Stimulated activated CD8-positive, alpha-beta memory T cell treated with anti-CD3 and anti-CD28 coated beads, Interleukin-7, amount 100 ng/mL, for 48 hours (primary cell): Measurements from ENCODE around the gene PTPRN2.
"Not testable (repeated sequence)": the region's sequence is repeated elsewhere in the genome, so short reads cannot be mapped to it uniquely, and the experiment has no call there.

Source experiments
- DNase-seq, 2 donors: peaks; one replicate each; pipeline ENCODE4 v3.0.0-alpha.2; 2020; ENCODE audit warnings: low read depth in 1 of 2; ENCODE audit errors: extremely low read depth in 1 of 2

PTPRN2 gene

DNA sequence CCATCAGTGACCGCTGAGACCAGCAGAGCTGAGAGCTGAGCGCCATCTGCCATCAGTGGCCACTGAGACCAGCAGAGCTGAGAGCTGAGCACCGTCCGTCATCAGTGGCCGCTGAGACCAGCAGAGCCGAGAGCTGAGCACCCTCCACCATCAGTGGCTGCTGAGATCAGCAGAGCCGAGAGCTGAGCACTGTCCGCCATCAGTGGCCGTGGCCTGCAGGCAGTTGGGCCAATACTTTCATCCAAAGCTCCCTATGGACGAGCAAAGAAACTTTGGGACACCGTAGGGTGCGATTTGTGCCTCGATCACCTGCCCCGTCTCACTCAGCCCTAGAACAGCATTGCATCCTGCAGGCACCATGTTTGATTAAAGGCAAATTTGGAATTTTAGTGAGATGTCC is 985.0 kb downstream of the PTPRN2 start:
- DNase-seq: no peak

DNA sequence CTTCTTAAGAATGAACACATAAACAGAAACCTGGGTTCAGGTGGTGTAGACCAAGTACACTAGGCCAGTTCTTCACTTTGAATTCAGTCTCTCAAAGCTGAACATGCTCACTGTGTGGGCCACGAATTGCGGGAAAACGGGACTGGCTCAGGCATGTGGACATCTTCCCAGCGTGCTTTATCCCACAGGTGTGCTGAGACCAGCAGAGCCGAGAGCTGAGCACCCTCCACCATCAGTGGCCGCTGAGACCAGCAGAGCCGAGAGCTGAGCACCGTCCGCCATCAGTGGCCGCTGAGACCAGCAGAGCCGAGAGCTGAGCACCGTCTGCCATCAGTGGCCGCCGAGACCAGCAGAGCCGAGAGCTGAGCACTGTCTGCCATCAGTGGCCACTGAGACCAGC is 985.5 kb downstream of the PTPRN2 start:
- no peak for DNase-seq

DNA sequence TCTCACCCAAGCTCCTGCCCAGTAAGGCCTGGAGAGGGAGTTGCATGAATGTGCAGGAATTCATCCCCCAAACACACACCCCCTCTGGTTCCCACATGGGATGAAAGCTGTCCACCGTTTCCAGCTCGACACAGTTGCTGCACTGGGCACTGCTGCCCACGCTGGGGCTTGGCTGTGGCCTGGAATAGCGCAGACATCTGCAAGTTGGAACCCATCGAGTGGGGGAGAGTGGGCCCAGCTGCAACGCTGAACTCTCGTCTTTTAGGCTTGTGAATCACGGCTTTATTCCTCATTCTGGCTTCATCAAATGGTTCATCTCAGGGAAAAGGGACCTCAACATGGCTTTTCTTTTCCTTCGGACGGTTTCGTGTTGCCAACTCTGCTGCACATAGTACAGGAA is 986.1 kb downstream of the PTPRN2 start:
- no peak for DNase-seq

DNA sequence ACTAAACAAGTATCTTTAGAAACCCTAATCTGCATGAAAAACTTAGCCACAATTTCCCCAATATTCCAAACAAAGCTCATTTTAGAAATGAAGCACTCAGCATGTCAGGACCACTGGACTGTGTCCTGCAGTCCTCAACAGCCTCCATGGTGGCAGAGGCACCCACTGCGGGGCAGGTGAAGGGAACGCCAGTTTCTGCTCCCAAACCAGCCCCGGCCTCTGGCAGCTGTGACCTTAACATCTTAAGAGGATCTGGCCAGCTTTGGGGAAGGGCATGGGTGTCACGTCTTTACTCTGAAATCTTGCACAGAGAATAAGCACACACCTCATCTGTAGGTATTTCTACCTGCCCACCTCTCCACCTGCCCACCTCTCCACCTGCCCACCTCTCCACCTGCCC is 988.1 kb downstream of the PTPRN2 start:
- DNase-seq: no peak

DNA sequence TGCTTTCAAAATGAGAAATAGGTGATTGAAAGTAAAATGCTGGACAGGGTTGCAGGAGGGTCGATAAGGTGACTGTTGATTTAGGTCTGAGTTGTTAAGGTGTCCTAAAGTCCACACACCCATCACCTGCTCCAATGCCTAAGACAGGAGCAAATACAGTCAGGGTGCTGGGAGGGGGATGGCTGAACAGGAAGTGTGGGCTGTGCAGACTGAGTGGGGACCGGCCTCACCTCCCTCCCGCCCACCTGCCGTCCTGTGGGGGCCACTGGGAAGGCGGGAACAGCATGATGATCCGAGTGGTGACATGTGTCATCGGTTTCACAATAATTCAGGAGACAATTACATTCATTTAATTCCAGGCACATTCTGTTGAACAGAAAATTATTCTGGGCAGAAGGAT is 990.1 kb downstream of the PTPRN2 start:
- DNase-seq: no peak

DNA sequence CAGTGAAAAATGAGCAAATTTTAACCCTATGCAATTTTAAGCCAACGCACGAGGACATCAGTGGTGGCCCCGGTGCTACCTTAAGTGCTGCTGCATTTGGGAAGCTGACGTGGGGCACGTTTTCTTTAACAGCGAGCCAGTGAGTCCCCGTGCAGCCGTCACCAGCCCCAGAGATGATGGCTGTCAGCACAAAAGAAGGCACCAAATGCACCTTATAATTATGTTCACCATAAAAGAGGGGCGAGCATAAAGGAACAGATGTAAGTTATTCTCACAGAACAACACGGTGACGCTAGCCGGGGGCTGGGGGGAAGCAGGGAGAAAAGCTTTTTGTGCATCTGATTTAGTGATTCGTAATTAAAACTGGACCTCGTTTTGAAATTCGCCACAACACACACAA is 990.7 kb downstream of the PTPRN2 start:
- no peak for DNase-seq

DNA sequence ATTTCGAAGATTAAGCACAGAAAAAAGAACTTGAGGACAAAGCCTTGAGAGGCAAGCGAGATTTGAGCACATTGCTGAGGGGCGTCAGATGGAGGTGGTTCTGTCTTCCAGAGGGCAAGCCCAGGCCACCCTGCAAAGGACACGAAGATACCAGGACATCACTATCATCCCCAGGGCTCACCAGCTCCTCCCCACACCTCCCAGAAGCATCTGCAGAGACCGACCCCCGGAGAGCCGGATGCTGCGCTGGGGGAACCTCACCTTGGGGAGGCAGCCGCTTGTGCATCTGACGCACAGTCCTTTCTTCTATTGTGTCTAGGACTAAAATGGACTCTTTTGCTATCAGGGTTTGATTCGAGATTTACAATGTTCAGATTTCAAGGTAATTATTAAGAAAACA is 991.2 kb downstream of the PTPRN2 start:
- no peak for DNase-seq

DNA sequence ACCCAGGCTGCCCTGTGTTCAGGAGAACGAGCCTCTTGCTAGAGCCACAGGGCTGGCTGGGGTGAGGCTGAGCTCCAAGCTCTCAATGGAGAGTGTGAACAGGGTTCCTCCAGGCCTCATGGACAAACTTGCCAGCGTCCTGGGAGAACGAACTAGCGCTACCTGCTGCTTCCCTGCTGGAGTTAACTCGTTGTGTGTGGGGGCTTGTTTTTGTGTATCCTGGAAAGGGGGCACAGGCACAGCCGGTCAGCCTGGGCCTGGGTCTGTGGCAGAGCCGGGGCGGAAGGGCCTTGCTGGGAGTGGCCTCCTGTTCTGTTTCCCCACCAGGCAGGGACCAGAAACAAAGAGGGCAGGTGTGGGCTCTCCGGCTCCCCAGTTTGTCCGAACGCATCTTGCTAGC is 991.6 kb downstream of the PTPRN2 start:
- DNase-seq: no peak

DNA sequence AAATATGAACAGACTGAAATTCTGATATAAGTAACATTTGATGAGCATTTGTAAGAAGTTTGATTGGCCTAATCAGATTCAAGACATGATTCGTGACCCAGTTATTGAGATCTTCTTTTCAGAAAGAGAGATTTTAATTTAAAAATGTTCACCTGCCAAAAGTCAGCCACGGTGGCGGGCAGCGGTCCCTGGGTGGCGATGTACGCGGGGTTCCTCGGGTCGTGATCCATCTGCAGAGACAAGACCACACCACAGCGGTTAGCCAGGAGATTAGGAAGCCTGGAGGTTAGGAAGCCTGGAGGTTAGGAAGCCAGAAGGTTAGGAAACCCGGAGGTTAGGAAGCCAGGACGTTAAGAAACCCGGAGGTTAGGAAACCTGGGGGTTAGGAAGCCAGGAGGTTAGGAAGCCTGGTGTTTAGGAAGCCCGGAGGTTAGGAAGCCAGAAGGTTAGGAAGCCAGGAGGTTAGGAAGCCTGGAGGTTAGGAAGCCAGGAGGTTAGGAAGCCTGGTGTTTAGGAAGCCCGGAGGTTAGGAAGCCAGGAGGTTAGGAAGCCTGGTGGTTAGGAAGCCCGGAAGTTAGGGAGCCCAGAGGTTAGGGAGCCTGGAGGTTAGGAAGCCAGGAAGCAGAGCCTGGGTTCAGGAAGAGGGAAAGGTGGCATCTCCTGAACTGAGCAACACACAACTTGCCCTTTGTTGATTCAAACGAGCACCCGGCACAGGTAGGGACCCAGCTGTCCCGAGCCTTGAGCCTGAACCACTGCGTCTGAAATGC is 992.4 kb downstream of the PTPRN2 start:
- no peak for DNase-seq

DNA sequence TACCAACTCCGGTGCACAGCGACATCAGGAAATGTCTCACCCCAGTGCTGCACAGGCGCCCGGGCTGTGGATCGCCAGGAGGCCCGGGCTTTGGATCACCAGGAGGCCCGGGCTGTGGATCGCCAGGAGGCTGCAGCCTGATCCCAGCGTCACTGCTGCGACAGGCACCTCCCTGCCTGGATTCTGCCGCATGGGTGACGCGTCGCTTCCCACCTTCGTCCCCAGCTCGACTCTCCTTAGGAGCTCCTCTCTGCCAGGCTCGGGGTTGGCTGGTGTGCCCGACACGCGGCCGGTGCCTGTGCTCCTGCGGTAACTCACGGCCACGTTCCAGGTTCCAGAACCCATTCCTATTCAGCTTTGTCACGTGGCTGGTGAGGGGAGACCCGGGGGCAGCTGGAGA is 993.3 kb downstream of the PTPRN2 start:
- DNase-seq: no peak

DNA sequence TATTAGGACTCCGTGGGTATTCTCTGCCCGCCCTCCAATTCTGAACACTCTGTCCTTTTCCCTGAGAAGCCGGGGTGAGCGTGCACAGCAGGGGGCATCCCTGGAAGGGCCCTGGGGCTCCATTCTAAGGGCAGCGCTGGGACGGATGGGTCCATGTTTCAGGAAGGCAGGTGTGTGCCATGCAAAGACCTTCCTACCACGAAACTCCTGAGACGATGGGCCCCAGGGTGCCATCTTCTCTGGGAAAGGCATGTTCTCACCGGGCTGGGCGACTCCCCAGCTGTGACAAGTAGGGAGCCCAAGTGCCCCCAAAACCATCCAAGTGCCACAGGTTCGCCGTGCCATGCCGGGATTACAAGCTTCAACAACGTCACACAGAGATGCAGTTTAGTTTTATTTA is 994.1 kb downstream of the PTPRN2 start:
- DNase-seq: no peak

DNA sequence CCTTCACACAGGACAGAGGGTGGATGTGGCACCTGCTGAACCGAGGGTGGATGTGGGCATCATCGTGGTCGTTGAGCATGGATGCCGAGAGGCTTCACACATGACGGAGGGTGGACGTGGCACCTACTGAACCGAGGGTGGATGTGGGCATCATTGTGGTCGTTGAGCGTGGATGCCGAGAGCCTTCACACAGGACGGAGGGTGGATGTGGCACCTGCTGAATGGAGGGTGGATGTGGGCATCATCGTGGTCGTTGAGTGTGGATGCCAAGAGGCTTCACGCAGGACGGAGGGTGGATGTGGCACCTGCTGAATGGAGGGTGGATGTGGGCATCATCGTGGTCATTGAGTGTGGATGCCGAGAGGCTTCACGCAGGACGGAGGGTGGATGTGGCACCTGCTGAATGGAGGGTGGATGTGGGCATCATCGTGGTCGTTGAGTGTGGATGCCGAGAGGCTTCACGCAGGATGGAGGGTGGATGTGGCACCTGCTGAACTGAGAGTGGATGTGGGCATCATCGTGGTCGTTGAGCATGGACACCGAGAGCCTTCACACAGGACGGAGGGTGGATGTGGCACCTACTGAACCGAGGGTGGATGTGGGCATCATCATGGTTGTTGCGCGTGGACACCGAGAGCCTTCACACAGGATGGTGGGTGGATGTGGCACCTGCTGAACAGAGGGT is 994.8 kb downstream of the PTPRN2 start:
- not testable (repeated sequence) for DNase-seq

DNA sequence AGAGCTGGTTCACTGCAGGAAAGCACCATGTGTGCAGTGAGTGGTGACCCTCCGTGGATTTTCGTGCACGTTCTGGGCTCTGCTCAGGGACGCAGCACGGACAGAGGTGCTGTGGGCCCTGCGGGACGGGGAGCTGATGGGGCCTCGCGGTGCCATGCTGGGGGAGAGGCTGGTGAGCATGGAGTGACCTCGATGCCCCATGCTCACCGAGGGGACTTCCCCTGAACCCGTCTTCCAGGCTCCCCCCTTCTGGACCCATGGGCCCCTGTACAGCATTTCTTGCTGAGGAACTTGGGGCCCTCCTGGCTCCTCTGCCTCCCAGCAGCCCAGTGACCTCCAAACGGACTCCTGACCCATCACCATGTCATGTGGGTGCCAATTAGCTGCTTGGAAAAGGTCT is 997.1 kb downstream of the PTPRN2 start:
- DNase-seq: no peak

DNA sequence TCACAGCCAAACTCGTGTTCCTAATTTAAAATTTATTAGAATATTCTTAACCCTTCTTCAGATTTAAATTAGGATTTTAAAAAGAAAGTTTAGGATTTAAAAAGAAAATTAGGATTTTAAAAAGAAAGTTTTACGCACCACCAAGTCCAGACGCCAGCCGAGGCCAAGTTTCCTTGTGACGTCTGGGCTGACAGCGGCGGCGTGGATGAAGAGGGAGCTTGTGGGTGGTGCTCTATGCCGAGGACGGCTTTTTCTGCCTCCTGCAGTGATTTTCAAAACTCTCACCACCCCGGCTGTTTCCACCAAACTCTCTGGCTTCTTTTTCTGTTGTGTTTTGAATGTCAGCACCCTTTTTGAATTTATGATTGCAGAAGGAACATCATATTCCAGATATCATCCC is 997.9 kb downstream of the PTPRN2 start:
- DNase-seq: no peak

DNA sequence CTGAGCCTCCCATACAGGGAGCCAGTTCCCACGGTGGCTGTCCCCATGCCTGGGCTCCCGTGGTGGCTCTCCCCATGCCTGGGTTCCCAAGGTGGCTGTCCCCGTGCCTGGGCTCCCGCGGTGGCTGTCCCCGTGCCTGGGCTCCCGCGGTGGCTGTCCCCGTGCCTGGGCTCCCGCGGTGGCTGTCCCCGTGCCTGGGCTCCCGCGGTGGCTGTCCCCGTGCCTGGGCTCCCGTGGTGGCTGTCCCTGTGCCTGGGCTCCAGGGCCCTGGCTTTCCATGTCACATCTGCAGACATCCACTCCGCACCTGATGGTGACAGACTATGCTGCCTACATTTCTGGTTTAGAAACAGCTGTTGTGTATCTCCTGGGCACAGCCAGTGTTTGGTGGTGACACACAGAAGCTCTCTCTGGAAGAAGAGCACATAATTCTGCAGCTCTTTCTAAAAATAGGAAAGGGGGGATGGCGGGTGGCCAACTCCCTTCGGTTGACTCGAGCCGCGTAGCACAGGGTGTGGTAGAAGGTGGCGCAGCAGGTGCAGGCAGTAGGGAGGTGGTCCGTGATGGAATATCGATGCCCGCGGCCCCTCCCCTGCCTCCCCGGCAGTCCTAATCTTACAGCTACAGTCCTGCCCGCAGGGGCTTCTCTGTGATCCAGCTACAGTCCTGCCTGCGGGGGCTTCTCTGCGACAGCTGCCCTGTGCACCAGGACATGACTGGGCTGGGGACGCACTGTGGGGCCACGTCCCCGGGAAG is 999.6 kb downstream of the PTPRN2 start:
- DNase-seq: no peak

DNA sequence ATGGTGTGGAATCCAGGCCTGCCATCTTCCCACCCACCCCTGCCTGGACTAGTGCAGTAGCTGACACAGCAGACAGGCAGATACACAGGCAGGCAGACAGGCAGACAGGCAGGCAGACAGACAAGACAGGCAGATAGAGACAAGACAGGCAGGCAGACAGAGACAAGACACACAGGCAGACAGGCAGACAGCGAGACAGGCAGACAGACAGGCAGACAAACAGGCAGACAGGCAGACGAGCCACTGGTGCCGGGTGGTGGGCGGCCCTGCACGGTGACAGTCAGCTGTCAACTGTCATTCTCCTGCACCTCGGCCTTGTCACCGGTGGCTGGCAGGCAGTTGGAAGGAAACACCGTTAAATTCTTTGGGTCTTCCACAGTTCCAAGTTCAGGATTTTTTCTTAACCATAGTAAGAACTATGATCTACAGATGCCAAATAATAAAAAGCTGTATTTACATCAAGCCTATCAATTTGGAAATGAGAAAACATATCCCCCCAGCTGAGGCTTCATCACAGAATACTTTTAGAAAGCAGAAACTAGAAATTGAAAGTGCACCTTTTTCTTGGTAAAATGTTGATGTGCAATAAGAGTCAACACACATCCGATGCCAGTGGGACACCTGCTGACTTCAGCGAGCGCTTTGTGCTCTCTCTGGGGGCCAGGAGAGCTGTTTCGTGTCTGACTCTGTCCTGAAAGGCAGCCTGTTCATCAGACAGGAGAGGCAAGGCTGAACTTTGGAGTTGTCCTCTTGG is 1000.4 kb downstream of the PTPRN2 start:
- no peak for DNase-seq

DNA sequence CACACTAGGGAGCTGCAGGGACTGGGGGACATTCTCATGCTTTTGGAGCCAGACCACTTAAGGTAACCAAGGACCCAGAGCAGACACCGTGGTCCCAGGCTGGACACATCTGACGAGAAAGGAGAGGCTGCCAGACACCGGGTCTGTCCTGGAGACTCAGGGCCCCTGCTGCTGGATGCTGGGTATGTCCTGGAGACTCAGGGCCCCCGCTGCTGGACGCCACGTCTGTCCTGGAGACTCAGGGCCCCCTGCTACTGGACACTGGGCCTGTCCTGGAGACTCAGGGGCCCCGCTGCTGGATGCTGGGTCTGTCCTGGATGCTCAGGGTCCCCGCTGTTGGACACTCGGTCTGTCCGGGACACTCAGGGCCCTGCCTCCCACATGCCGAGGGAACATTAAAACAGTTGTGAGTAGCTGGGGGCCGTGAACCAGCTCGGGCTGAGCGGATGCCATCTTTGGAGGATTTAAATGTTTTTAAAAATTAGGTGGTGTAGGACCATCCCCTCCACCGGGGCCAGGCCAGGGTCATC is 1001.1 kb downstream of the PTPRN2 start:
- no peak for DNase-seq

DNA sequence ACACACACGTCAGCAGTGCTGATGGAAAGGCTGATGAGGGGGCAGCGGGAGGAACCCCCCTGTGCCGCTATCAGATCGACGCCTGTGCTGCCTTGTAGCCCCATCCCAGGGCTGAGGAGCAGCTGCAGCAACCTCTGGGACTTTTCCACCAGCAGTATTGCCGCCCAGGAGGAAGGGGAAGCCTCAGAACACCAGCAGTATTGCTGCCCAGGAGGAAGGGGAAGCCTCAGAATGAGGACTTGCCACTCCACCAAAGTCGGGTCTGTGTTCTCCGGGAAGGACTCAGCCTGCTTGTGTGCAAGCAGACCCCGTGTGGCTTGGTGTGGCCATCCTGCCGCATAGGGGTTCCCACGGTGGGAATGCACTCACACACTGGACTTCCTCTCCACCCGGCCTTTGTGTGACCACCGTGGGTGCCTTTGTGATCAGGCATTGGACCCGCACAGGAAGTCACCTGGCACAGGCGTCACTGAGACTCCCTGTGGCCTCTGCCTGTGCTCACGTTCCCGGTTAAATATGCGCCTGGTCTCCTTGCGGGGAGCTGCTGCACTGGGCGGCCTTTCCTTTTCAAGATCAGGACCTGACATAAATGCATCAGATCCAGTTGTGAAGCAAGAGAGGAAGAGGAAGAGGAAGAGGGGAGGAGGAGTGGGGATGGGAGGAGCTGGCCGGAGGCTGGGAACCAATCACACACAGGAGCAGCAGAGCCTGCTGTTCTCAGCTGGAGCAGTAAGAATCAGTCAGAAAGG is 1002.3 kb downstream of the PTPRN2 start:
- no peak for DNase-seq

DNA sequence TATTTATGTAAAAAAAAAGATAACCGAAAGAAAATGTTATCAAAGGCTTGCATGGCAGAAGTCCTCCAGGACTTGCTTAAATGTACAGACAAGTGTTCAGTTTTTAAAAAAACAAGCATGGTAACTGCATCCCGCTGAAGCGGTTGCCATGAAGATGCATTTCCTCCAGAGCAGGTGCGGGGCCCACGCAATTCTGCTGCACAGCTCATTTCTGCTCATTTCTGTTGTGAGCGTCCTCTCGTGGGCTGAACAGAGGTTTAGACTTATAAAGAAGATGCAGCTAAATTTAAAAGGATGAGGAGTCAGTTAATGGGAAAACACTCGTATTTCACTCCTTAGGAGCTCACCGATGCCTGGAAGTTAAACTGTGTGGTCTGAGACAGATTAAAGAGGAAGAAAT is 1003.2 kb downstream of the PTPRN2 start:
- no peak for DNase-seq

DNA sequence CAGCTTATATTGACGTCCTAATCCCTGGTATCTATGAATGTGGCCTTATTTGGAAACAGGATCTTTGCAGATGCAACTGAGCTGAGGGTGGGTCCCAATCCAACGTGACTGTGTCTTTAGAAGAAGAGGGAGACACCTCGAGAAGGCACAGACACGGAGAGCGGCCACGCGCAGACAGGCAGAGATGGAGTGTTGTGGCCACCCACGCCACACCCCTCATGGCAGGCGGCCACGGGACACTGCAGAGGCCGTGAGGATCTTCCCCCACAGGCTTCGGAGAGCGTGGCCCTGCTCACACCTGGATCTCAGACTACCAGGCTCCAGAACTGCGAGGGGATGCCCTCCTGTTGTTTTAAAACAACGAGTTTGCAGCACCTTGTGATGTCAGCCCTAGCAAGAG is 1005.9 kb downstream of the PTPRN2 start:
- DNase-seq: no peak
